ENCODE results near the gene ZBTB20. TPM values are rescaled to one million over a fixed set of nuclear protein-coding genes. Genes with fewer than 3 reads are reported as not detected.
A peak's percentile ranks its signal among the peaks of the same experiment; 100 is the strongest.

ZBTB20 gene
- total RNA-seq, 3 donors from 2014 or later (not counting 1 experiment from before 2014, with no cell fraction given) = 52.7 to 58.3 (median 55.9) TPM

GRCh38 chr3:114584734-114585371 lies 562.2 kb downstream of the ZBTB20 start:
- intact Hi-C loops (cut with micrococcal nuclease) = no loop called here
- Histone ChIP-seq H3K4me3 (ENCODE audit: low read length) (no peak overlapping the region), H3K36me3 (ENCODE audit: control insufficient read depth, insufficient read depth, low read length) (no peaks in the 10 kb centered on the region), H3K9me3 (ENCODE audit: control insufficient read depth, insufficient read depth, low read length) (no peaks in the 10 kb centered on the region), H3K27me3 (ENCODE audit: control insufficient read depth, insufficient read depth, low read length) (no peaks in the 10 kb centered on the region), H3K27ac (ENCODE audit: low read length) (no peak overlapping the region), H3K4me1 (ENCODE audit: control insufficient read depth, insufficient read depth, low read length) (no peaks in the 10 kb centered on the region)
- Mint-ChIP-seq H3K4me3 (no peak overlapping the region), H3K27ac (peak overlapping the region in 1 of 2 donors; percentile 35), H3K9me3 (no peaks in the 10 kb centered on the region), H3K27me3 (ENCODE audit: low read depth in 2 of 2) (no peaks in the 10 kb centered on the region), H3K4me1 (peaks cover 6 to 10% of the 10 kb centered on the region in 2 donors), H3K36me3 (no peaks in the 10 kb centered on the region)
- peak in 1 of 3 donors; percentile 37 for ATAC-seq
- no peak for DNase-seq
- WGBS (ENCODE audit: insufficient coverage) = 86% methylated on average over 6 of the region's 6 CpGs
- no peak for TF ChIP-seq CTCF (IDR thresholded peaks at IDR 0.05)

- ATAC-seq (no peak), DNase-seq (no peak)
- Mint-ChIP-seq H3K27ac (no peak overlapping the region), H3K4me3 (no peak overlapping the region), H3K4me1 (peaks cover 6 to 10% of the 10 kb centered on the region in 2 donors), H3K9me3 (no peaks in the 10 kb centered on the region), H3K27me3 (ENCODE audit: low read depth in 2 of 2) (no peaks in the 10 kb centered on the region), H3K36me3 (no peaks in the 10 kb centered on the region)
- no peaks in the 10 kb centered on the region for H3K27me3 ChIP-seq (ENCODE audit: control insufficient read depth, insufficient read depth, low read length)
- H3K9me3 ChIP-seq (ENCODE audit: control insufficient read depth, insufficient read depth, low read length) = no peaks in the 10 kb centered on the region
- intact Hi-C loops (cut with micrococcal nuclease) = no loop called here
- no peaks in the 10 kb centered on the region for H3K36me3 ChIP-seq (ENCODE audit: control insufficient read depth, insufficient read depth, low read length)
- WGBS (ENCODE audit: insufficient coverage) = 92% methylated on average over 1 of the region's 2 CpGs
- H3K27ac ChIP-seq (ENCODE audit: low read length) = no peak overlapping the region
- TF ChIP-seq CTCF (IDR thresholded peaks at IDR 0.05) = no peak
- no peaks in the 10 kb centered on the region for H3K4me1 ChIP-seq (ENCODE audit: control insufficient read depth, insufficient read depth, low read length)
- H3K4me3 ChIP-seq (ENCODE audit: low read length) = no peak overlapping the region
These were observed 564.2 kb downstream of the ZBTB20 start for GRCh38 chr3:114582929-114583328.

- H3K36me3 ChIP-seq (ENCODE audit: control insufficient read depth, insufficient read depth, low read length) = no peaks in the 10 kb centered on the region
- peaks cover 0 to 3% of the 10 kb centered on the region in 2 donors for H3K4me1 Mint-ChIP-seq
- H3K27ac ChIP-seq (ENCODE audit: low read length) = no peak overlapping the region
- H3K27ac Mint-ChIP-seq = no peak overlapping the region
- no peak for TF ChIP-seq CTCF (IDR thresholded peaks at IDR 0.05)
- no peaks in the 10 kb centered on the region for H3K27me3 Mint-ChIP-seq (ENCODE audit: low read depth in 2 of 2)
- H3K27me3 ChIP-seq (ENCODE audit: control insufficient read depth, insufficient read depth, low read length) = no peaks in the 10 kb centered on the region
- no peak overlapping the region for H3K4me3 Mint-ChIP-seq
- no peak for ATAC-seq
- no peaks in the 10 kb centered on the region for H3K9me3 Mint-ChIP-seq
- no peaks in the 10 kb centered on the region for H3K4me1 ChIP-seq (ENCODE audit: control insufficient read depth, insufficient read depth, low read length)
- H3K36me3 Mint-ChIP-seq = no peaks in the 10 kb centered on the region
- no peak for DNase-seq
- H3K4me3 ChIP-seq (ENCODE audit: low read length) = no peak overlapping the region
- 93% methylated on average over 2 of the region's 3 CpGs for WGBS (ENCODE audit: insufficient coverage)
- intact Hi-C loops (cut with micrococcal nuclease) = no loop called here
- H3K9me3 ChIP-seq (ENCODE audit: control insufficient read depth, insufficient read depth, low read length) = no peaks in the 10 kb centered on the region
These were observed 574.6 kb downstream of the ZBTB20 start for GRCh38 chr3:114572364-114573062.
